Upper lobe of left lung (tissue), 6 donors: Measurements from ENCODE around the gene CDH2. TPM values are rescaled to one million over a fixed set of nuclear protein-coding genes. Genes with fewer than 3 reads are reported as not detected.

Experiments
- ATAC-seq, 2 donors: fragments of 200-7000 bp; cut with Tn5 transposase; one replicate each; pipeline ENCODE4 v1.9.1; 2022; ENCODE audit warnings: mild to moderate bottlenecking in 2 of 2, moderate library complexity in 2 of 2; ENCODE audit not compliant: low FRiP score in 2 of 2
- DNase-seq, 2 donors: peaks; one replicate each; pipeline ENCODE4 v3.0.0-alpha.2; 2019 to 2020
- H3K27ac ChIP-seq, 4 donors: fragments of 200-600 bp; sonication (generic); one replicate each; pipeline ENCODE4 v1.5.1; 2016 to 2019
- H3K27me3 ChIP-seq, 4 donors: fragments of 200-600 bp; sonication (generic); one replicate each; pipeline ENCODE4 v1.5.1; 2017 to 2019
- H3K36me3 ChIP-seq, 4 donors: fragments of 200-600 bp; sonication (generic); one replicate each; pipeline ENCODE4 v1.5.1; 2016 to 2019
- H3K4me1 ChIP-seq, 4 donors: fragments of 200-600 bp; sonication (generic); one replicate each; pipeline ENCODE4 v1.5.1; 2018 to 2019
- H3K4me3 ChIP-seq, 4 donors: fragments of 200-600 bp; sonication (generic); one replicate each; pipeline ENCODE4 v1.5.1; 2017 to 2019; ENCODE audit warnings: mild to moderate bottlenecking in 2 of 4, moderate library complexity in 1 of 4
- H3K9me3 ChIP-seq, 4 donors: fragments of 200-600 bp; sonication (generic); one replicate each; pipeline ENCODE4 v1.5.1; 2018 to 2019
- EP300 ChIP-seq, 4 donors: sonication (generic); formaldehyde crosslinking; IDR thresholded peaks; one replicate each; pipeline ENCODE4 v1.5.1; 2017; ENCODE audit warnings: antibody characterized with exemption in 4 of 4, control low read depth in 2 of 4
- POLR2A ChIP-seq, 4 donors: fragments of 450-650 bp; IDR thresholded peaks; one replicate each; pipeline ENCODE4 v1.5.1; 2016 to 2017; ENCODE audit warnings: antibody characterized with exemption in 4 of 4, mild to moderate bottlenecking in 2 of 4
- POLR2AphosphoS5 ChIP-seq, 2 donors: sonication (generic); formaldehyde crosslinking; IDR thresholded peaks; one replicate each; pipeline ENCODE4 v1.5.1; 2017; ENCODE audit warnings: antibody characterized with exemption in 2 of 2
- WGBS, 2 donors: methylation state at CpG; one replicate each; pipeline ENCODE4 v1.1.5; 2017 to 2018; 5-methylcytosine and 5-hydroxymethylcytosine counted together
- total RNA-seq, 6 donors: library from RNA; depleted of rRNA in 4 of 6; stranded (reverse); fragments of >200 nt in 4 of 6; gene quantifications; one replicate each; pipeline versions ENCODE4 v1.1.0 to v1.2.1, GENCODE V29; 2016 to 2021
- TF ChIP-seq, protein P1 (sequence below), 6 experiments: fragments of 450-650 bp in 4 of 6; fragments of 200-600 bp in 2 of 6; sonication (generic) in 2 of 6; IDR thresholded peaks; one replicate each; pipeline ENCODE4 v1.5.1; 2016 to 2019; ENCODE audit warnings: antibody characterized with exemption in 6 of 6
- donor health status: DM: no; HTN: no; CAD: no; lungs with moderate emphysema.
- donor health status: DM: no; HTN: yes; CAD: no; lungs with severe emphysema.

CDH2 gene
- total RNA-seq, 6 donors from 2014 or later: 0.20 to 2.3 (median 0.75) TPM; not detected in 2

DNA sequence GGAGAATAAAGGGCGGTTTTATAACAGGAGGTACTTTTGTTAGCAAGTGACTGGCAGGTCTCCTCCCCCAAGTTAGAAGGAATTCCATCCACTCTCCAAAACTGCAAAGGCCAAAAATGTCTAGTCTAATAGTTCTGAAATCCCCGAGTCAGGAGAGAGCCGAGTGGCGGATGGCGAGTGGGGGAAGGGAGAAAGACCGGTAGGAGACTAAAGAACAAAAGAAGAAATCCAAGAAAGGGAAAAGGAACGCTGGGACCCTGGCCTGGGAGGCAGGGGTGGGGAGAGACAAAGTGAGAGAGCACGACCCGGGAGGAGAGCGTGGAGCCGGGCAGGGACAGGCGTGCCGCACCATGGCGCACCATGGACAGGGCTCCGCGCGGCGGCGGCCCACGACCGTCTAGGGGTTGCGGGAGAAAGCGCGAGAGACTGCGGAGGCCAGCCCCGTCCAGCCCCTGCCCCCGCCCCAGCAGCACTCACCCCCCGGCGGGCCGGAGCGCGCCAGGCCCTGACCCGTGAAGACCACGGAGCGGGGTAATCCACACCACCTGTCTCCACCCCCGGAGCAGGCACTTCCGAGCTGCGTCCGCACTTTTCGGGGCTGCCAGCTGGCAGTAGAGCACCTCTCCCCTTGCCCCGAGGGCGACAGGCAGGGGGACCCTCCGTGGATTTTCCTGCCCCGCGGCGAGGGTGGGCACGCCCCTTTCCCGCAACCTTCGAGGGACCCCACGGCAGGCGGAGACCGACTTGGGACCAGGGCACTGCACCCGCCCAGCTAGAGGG is 1.6 kb downstream of the CDH2 start:
- H3K4me3 ChIP-seq: no peak overlapping the region
- peaks cover 0 to 35% (median 18%) of the 10 kb centered on the region in 4 donors for H3K27me3 ChIP-seq
- 5 to 7% methylated on average over 27 to 42 of the region's 53 CpGs for WGBS, 2 donors
- peaks cover 18 to 40% (median 24%) of the 10 kb centered on the region in 4 donors for H3K4me1 ChIP-seq
- H3K36me3 ChIP-seq: no peaks in the 10 kb centered on the region
- no peak overlapping the region for H3K27ac ChIP-seq
- ATAC-seq (peak; percentile 40 to 62), DNase-seq (peak in 1 of 2 donors; percentile 85)
- TF ChIP-seq POLR2A (IDR thresholded peaks at IDR 0.05) (no peak), POLR2AphosphoS5 (IDR thresholded peaks at IDR 0.05) (no peak), EP300 (IDR thresholded peaks at IDR 0.05) (no peak)
- TF ChIP-seq, protein P1, sequence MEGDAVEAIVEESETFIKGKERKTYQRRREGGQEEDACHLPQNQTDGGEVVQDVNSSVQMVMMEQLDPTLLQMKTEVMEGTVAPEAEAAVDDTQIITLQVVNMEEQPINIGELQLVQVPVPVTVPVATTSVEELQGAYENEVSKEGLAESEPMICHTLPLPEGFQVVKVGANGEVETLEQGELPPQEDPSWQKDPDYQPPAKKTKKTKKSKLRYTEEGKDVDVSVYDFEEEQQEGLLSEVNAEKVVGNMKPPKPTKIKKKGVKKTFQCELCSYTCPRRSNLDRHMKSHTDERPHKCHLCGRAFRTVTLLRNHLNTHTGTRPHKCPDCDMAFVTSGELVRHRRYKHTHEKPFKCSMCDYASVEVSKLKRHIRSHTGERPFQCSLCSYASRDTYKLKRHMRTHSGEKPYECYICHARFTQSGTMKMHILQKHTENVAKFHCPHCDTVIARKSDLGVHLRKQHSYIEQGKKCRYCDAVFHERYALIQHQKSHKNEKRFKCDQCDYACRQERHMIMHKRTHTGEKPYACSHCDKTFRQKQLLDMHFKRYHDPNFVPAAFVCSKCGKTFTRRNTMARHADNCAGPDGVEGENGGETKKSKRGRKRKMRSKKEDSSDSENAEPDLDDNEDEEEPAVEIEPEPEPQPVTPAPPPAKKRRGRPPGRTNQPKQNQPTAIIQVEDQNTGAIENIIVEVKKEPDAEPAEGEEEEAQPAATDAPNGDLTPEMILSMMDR (IDR thresholded peaks at IDR 0.05): no peak
- H3K9me3 ChIP-seq: no peaks in the 10 kb centered on the region

GRCh38 chr18:28174181-28174905 is 2.6 kb downstream of the CDH2 start:
- TF ChIP-seq EP300 (IDR thresholded peaks at IDR 0.05) (no peak), POLR2A (IDR thresholded peaks at IDR 0.05) (no peak), POLR2AphosphoS5 (IDR thresholded peaks at IDR 0.05) (no peak)
- TF ChIP-seq, protein P1 (IDR thresholded peaks at IDR 0.05): no peak
- H3K9me3 ChIP-seq: no peaks in the 10 kb centered on the region
- ATAC-seq (no peak), DNase-seq (no peak)
- 54 to 56% methylated on average over 8 of the region's 8 CpGs for WGBS, 2 donors
- no peaks in the 10 kb centered on the region for H3K36me3 ChIP-seq
- H3K27ac ChIP-seq: no peak overlapping the region
- H3K27me3 ChIP-seq: peaks cover 0 to 35% (median 18%) of the 10 kb centered on the region in 4 donors
- no peak overlapping the region for H3K4me3 ChIP-seq
- H3K4me1 ChIP-seq: peaks cover 18 to 40% (median 24%) of the 10 kb centered on the region in 4 donors

- WGBS, 2 donors: 76 to 80% methylated on average over 3 of the region's 3 CpGs
- Histone ChIP-seq H3K4me1 (peaks cover 6 to 18% (median 13%) of the 10 kb centered on the region in 4 donors), H3K9me3 (no peaks in the 10 kb centered on the region), H3K27me3 (peaks cover 0 to 17% (median 13%) of the 10 kb centered on the region in 4 donors), H3K27ac (no peak overlapping the region), H3K36me3 (no peaks in the 10 kb centered on the region), H3K4me3 (no peak overlapping the region)
- DNase-seq (no peak), ATAC-seq (no peak)
- TF ChIP-seq POLR2AphosphoS5 (IDR thresholded peaks at IDR 0.05): no peak
- TF ChIP-seq, protein P1 (IDR thresholded peaks at IDR 0.05): no peak
- TF ChIP-seq POLR2A (IDR thresholded peaks at IDR 0.05): no peak
These were observed 5.1 kb downstream of the CDH2 start for GRCh38 chr18:28171837-28172236.

DNA sequence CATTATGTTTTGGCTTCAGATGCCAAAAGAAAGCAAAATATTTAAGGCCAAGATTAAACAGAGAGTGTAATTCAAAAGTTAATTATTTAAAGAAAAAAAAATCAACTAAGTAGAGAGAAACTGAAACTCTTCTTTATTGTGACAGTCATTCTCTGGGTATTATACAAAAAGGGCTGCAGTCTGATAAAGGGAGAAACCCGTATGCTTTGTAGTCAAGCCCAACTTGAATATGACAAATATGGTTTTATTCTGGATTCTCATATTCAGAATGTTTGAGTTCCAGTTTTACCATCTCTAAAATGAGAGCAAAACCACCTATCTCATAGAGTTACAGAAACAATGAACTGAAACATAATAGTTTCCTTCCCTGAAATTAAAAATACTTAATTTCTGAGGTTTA is 8.2 kb downstream of the CDH2 start:
- H3K27ac ChIP-seq: no peak overlapping the region

More for the DNA sequence above, 8.2 kb downstream of the CDH2 start:
- no peaks in the 10 kb centered on the region for H3K27me3 ChIP-seq
- no peak for DNase-seq
- TF ChIP-seq POLR2AphosphoS5 (IDR thresholded peaks at IDR 0.05): no peak
- TF ChIP-seq EP300 (IDR thresholded peaks at IDR 0.05): no peak
- TF ChIP-seq POLR2A (IDR thresholded peaks at IDR 0.05): no peak
- TF ChIP-seq, protein P1 (IDR thresholded peaks at IDR 0.05): no peak
- ATAC-seq: no peak
- H3K9me3 ChIP-seq: no peaks in the 10 kb centered on the region
- H3K36me3 ChIP-seq: no peaks in the 10 kb centered on the region
- 72 to 81% methylated on average over 1 of the region's 1 CpG for WGBS, 2 donors
- no peak overlapping the region for H3K4me3 ChIP-seq
- no peaks in the 10 kb centered on the region for H3K4me1 ChIP-seq
